Measurements from ENCODE around the gene TUBB6.

The TUBB6 gene

DNA sequence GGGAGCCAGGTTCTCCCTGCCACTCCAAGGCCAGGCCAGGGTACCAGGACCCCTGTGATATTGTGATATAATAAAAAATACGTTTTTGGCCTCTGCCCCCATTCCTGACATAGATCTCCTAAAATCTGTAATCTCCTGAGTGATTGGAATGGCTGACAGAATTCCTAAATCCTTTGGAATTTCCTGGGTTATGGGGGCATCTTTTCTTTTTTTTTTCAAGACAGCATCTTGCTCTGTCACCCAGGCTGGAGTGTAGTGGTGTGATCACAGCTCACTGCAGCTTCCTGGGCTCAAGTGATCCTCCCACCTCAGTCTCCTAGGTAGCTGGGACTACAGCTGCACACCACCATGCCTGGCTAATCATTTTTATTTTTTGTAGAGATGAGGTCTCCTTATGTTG is 26.2 kb upstream of the TUBB6 start (continued):
- TF ChIP-seq, protein P1, sequence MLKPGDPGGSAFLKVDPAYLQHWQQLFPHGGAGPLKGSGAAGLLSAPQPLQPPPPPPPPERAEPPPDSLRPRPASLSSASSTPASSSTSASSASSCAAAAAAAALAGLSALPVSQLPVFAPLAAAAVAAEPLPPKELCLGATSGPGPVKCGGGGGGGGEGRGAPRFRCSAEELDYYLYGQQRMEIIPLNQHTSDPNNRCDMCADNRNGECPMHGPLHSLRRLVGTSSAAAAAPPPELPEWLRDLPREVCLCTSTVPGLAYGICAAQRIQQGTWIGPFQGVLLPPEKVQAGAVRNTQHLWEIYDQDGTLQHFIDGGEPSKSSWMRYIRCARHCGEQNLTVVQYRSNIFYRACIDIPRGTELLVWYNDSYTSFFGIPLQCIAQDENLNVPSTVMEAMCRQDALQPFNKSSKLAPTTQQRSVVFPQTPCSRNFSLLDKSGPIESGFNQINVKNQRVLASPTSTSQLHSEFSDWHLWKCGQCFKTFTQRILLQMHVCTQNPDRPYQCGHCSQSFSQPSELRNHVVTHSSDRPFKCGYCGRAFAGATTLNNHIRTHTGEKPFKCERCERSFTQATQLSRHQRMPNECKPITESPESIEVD (tag by site-specific recombination; IDR thresholded peaks at IDR 0.05), result no peak
- TF ChIP-seq ZNF555 (tag by site-specific recombination; conservative IDR thresholded peaks at IDR 0.05), result no peak
- TF ChIP-seq, protein P2, sequence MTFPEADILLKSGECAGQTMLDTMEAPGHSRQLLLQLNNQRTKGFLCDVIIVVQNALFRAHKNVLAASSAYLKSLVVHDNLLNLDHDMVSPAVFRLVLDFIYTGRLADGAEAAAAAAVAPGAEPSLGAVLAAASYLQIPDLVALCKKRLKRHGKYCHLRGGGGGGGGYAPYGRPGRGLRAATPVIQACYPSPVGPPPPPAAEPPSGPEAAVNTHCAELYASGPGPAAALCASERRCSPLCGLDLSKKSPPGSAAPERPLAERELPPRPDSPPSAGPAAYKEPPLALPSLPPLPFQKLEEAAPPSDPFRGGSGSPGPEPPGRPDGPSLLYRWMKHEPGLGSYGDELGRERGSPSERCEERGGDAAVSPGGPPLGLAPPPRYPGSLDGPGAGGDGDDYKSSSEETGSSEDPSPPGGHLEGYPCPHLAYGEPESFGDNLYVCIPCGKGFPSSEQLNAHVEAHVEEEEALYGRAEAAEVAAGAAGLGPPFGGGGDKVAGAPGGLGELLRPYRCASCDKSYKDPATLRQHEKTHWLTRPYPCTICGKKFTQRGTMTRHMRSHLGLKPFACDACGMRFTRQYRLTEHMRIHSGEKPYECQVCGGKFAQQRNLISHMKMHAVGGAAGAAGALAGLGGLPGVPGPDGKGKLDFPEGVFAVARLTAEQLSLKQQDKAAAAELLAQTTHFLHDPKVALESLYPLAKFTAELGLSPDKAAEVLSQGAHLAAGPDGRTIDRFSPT (tag by site-specific recombination; IDR thresholded peaks at IDR 0.05), result no peak
- no peak for TF ChIP-seq SP3 (tag by site-specific recombination; IDR thresholded peaks at IDR 0.05)
- no peak for TF ChIP-seq ZNF76 (tag by site-specific recombination; IDR thresholded peaks at IDR 0.05; ENCODE audit: borderline replicate concordance, low read depth)
- TF ChIP-seq ZNF148 (tag by site-specific recombination; IDR thresholded peaks at IDR 0.05; ENCODE audit: borderline replicate concordance), result no peak

DNA sequence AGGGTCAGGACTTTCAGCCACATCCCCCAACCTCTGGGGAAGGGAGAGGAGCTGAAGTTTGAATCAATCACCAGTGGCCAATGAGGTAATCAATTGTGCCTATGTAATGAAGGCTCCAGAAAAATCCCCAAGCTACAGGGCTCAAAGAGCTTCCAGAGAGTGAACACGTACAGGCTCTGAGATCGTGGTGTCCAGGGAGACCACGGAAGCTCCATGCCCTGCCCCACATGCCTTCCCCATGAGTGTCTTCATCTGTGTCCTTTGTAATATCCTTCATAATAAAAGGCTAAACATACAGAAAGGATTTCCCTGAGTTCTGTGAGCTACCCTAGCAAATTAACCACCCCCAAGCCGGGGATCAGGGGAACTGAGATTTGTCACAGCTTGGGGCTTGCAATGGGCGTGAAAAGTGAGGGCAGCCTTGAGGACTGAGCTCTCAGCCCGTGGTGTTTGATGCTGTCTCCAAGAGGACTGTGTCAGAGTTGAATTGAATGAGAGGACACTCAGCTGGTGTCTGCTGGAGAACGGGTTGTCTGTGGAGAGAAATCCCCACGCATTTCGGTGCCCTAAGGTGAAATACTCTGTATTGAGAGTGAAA is 25.5 kb upstream of the TUBB6 start:
- TF ChIP-seq ZNF747 (tag by site-specific recombination; IDR thresholded peaks at IDR 0.05) (no peak), KLF1 (tag by site-specific recombination; IDR thresholded peaks at IDR 0.05) (no peak), GFI1B (tag by site-specific recombination; IDR thresholded peaks at IDR 0.05) (no peak), ZNF660 (tag by site-specific recombination; IDR thresholded peaks at IDR 0.05) (no peak), MEIS1 (CRISPR knock-in tag; IDR thresholded peaks at IDR 0.05; ENCODE audit: borderline replicate concordance) (no peak), ZNF121 (tag by site-specific recombination; IDR thresholded peaks at IDR 0.05) (no peak)
- Histone ChIP-seq H3K36me3 (ENCODE audit: control insufficient read depth in 2 of 2, insufficient read depth in 1 of 2, low read length in 2 of 2) (no peaks in the 10 kb centered on the region), H3K4me3 (ENCODE audit: low read depth, low read length) (no peak overlapping the region), H3K27ac (ENCODE audit: extremely low read depth, low read depth, low read length) (no peak overlapping the region), H3K4me1 (ENCODE audit: control insufficient read depth, insufficient read depth, low read length) (no peaks in the 10 kb centered on the region), H3K9me3 (ENCODE audit: control insufficient read depth, insufficient read depth, low read depth, low read length) (no peaks in the 10 kb centered on the region)
- CTCF ChIA-PET, result interaction anchor here (0.6 to 4.1 kb wide), 9 partner anchors 8 to 381 kb away, joined by 3 to 40 read pairs (median 4); partner anchors contain the start of gene AFG3L2
- POLR2A ChIA-PET, result interaction anchor here (1.1 kb wide), 2 partner anchors 26 to 94 kb away, joined by 3 to 5 read pairs; partner anchors contain the start of genes AFG3L2 and TUBB6

DNA sequence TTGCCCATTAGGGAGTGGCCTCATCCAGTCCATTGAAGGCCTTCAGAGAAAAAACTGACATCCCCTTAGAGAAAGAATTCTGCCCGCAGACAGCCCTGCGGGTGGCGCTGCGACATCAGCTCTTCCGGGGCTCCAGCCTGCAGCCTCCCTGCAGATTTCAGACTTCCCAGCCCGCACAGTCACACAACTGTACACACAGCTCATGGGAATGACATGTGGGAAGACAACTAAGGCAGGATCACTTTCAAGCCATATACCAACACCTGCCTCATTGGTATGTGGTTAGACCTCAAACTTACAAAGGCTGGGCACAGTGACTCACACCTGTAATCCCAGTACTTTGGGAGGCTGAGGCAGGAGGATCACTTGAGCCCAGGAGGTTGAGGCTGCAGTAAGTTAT is 24.8 kb upstream of the TUBB6 start:
- ChIA-PET CTCF (interaction anchor here (0.6 to 4.1 kb wide), 12 partner anchors 8 to 380 kb away, joined by 3 to 40 read pairs (median 4); no protein-coding TSS in a partner anchor), POLR2A (interaction anchor here (1.1 kb wide), 2 partner anchors 25 to 94 kb away, joined by 3 to 5 read pairs; partner anchors contain the start of genes AFG3L2 and TUBB6)
- H3K9me3 ChIP-seq (ENCODE audit: control insufficient read depth, insufficient read depth, low read depth, low read length), result no peaks in the 10 kb centered on the region
- TF ChIP-seq YY2 (tag by site-specific recombination; IDR thresholded peaks at IDR 0.05) (no peak), ZNF654 (tag by site-specific recombination; IDR thresholded peaks at IDR 0.05; ENCODE audit: low read depth) (peak; percentile 38)
- H3K36me3 ChIP-seq (ENCODE audit: control insufficient read depth in 2 of 2, insufficient read depth in 1 of 2, low read length in 2 of 2), result no peaks in the 10 kb centered on the region
- H3K27ac ChIP-seq (ENCODE audit: extremely low read depth, low read depth, low read length), result no peak overlapping the region
- no peak overlapping the region for H3K4me3 ChIP-seq (ENCODE audit: low read depth, low read length)
- H3K4me1 ChIP-seq (ENCODE audit: control insufficient read depth, insufficient read depth, low read length), result no peaks in the 10 kb centered on the region
